WTC11 (cell line): Measurements from ENCODE around the gene HINFP. TPM values are rescaled to one million over a fixed set of nuclear protein-coding genes. Genes with fewer than 3 reads are reported as not detected.

ENCODE experiments used
- ATAC-seq: fragments of 200-7000 bp; cut with Tn5 transposase; 2 replicates; pipeline ENCODE4 v1.10.0; 2021; ENCODE audit warnings: mild to moderate bottlenecking, moderate library complexity
- CTCF ChIA-PET: fragments of 300-600 bp; sonication (Branson Sonifier 250); formaldehyde crosslinking; loops from one replicate; lab custom pipeline; 2021; ENCODE audit warnings: antibody characterized with exemption; lab: Charles Lee
- POLR2A ChIA-PET: fragments of 350-600 bp; sonication (Branson Sonifier 250); formaldehyde crosslinking; loops from one replicate; lab custom pipeline; 2021; ENCODE audit warnings: antibody characterized with exemption; lab: Charles Lee
- DNase-seq: peaks from one replicate; pipeline ENCODE4 v3.0.0; 2021; ENCODE audit warnings: low spot score
- H3K27ac Mint-ChIP-seq: 2 replicates; pipeline ENCODE4 v1.8.0; 2021; ENCODE audit warnings: mixed read lengths
- H3K27me3 Mint-ChIP-seq: 2 replicates; pipeline ENCODE4 v1.8.0; 2021; ENCODE audit warnings: low read depth, mild to moderate bottlenecking, moderate library complexity, mixed read lengths
- H3K36me3 Mint-ChIP-seq: 2 replicates; pipeline ENCODE4 v1.8.0; 2021; ENCODE audit warnings: mixed read lengths
- H3K4me1 Mint-ChIP-seq: 2 replicates; pipeline ENCODE4 v1.8.0; 2022; ENCODE audit warnings: mixed read lengths
- H3K4me3 Mint-ChIP-seq: 2 replicates; pipeline ENCODE4 v1.8.0; 2021; ENCODE audit warnings: mild to moderate bottlenecking, moderate library complexity, mixed read lengths
- H3K9me3 Mint-ChIP-seq: 2 replicates; pipeline ENCODE4 v1.8.0; 2021; ENCODE audit warnings: mixed read lengths
- AFF4 ChIP-seq: sonication (generic); formaldehyde crosslinking; IDR thresholded peaks from 2 replicates; pipeline ENCODE4 v1.8.1; 2023; ENCODE audit warnings: mild to moderate bottlenecking, missing genetic modification reagents, borderline replicate concordance
- ATF2 ChIP-seq: sonication (generic); formaldehyde crosslinking; IDR thresholded peaks from 2 replicates; pipeline ENCODE4 v1.8.1; 2022; ENCODE audit warnings: low read depth, missing genetic modification reagents, borderline replicate concordance
- CDX4 ChIP-seq: fragments of 250-450 bp; sonication (Bioruptor Pico); IDR thresholded peaks from 2 replicates; pipeline ENCODE4 v1.9.0; 2021; ENCODE audit warnings: moderate library complexity, mild to moderate bottlenecking, inconsistent platforms, borderline replicate concordance
- GABPB1 ChIP-seq: sonication (generic); formaldehyde crosslinking; IDR thresholded peaks from 2 replicates; pipeline ENCODE4 v1.8.1; 2023; ENCODE audit warnings: mild to moderate bottlenecking, missing genetic modification reagents
- GRHL2 ChIP-seq: fragments of 250-450 bp; sonication (Bioruptor Pico); IDR thresholded peaks from 2 replicates; pipeline ENCODE4 v1.8.0; 2022; ENCODE audit warnings: mild to moderate bottlenecking, moderate library complexity; ENCODE audit not compliant: insufficient replicate concordance, severe bottlenecking
- MAX ChIP-seq: sonication (generic); formaldehyde crosslinking; IDR thresholded peaks from 2 replicates; pipeline ENCODE4 v1.8.0; 2022; ENCODE audit warnings: mild to moderate bottlenecking, missing genetic modification reagents
- NFE2L1 ChIP-seq: sonication (generic); formaldehyde crosslinking; IDR thresholded peaks from 2 replicates; pipeline ENCODE4 v1.8.1; 2023; ENCODE audit warnings: missing genetic modification reagents
- NR3C1 ChIP-seq: sonication (generic); formaldehyde crosslinking; conservative IDR thresholded peaks from 2 replicates; pipeline ENCODE4 v1.8.1; 2023; ENCODE audit warnings: low read depth, mild to moderate bottlenecking, missing genetic modification reagents
- PRDM15 ChIP-seq: sonication (generic); formaldehyde crosslinking; IDR thresholded peaks from 2 replicates; pipeline ENCODE4 v1.8.0; 2022; ENCODE audit warnings: missing genetic modification reagents
- SMAD4 ChIP-seq: sonication (generic); formaldehyde crosslinking; IDR thresholded peaks from 2 replicates; pipeline ENCODE4 v1.8.0; 2022; ENCODE audit warnings: mild to moderate bottlenecking, missing genetic modification reagents
- STAT6 ChIP-seq: sonication (generic); formaldehyde crosslinking; conservative IDR thresholded peaks from 2 replicates; pipeline ENCODE4 v1.8.1; 2023; ENCODE audit warnings: mild to moderate bottlenecking, low read depth, missing genetic modification reagents, moderate library complexity
- ZBTB43 ChIP-seq: sonication (generic); formaldehyde crosslinking; IDR thresholded peaks from 2 replicates; pipeline ENCODE4 v1.8.1; 2023; ENCODE audit warnings: mild to moderate bottlenecking, missing genetic modification reagents
- ZNF232 ChIP-seq: sonication (generic); formaldehyde crosslinking; IDR thresholded peaks from 2 replicates; pipeline ENCODE4 v1.8.0; 2022; ENCODE audit warnings: mild to moderate bottlenecking, missing genetic modification reagents
- ZNF425 ChIP-seq: fragments of 250-450 bp; sonication (Bioruptor Pico); conservative IDR thresholded peaks from 2 replicates; pipeline ENCODE4 v1.9.0; 2021; ENCODE audit warnings: mild to moderate bottlenecking
- ZNF671 ChIP-seq: fragments of 250-450 bp; sonication (Bioruptor Pico); IDR thresholded peaks from 2 replicates; pipeline ENCODE4 v1.8.0; 2021; ENCODE audit warnings: mild to moderate bottlenecking
- total RNA-seq: library from RNA; stranded (reverse); gene quantifications from 3 replicates; pipeline ENCODE4 v1.2.3, GENCODE V29; 2021

HINFP gene
- total RNA-seq, 1 experiment from 2014 or later = 35.4 TPM

- TF ChIP-seq STAT6 = no peak
- TF ChIP-seq ZNF425 (CRISPR knock-in tag) = no peak
- TF ChIP-seq, all 79 proteins: peak for 0
Measured at GRCh38 chr11:119108146-119108856, 13.1 kb upstream of the HINFP start (continued).

GRCh38 chr11:119108857-119109221 is 12.5 kb upstream of the HINFP start:
- H3K27me3 Mint-ChIP-seq = peaks cover 18% of the 10 kb centered on the region
- DNase-seq (no peak), ATAC-seq (no peak)
- H3K4me3 Mint-ChIP-seq = peak overlapping the region; percentile 74
- no peak overlapping the region for H3K27ac Mint-ChIP-seq
- ChIA-PET CTCF (interaction anchor here (0.9 to 2.9 kb wide), 5 partner anchors 36 to 247 kb away, joined by 3 to 14 read pairs (median 3); partner anchors contain the start of gene CBL), POLR2A (interaction anchor here (1.9 kb wide), 1 partner anchor 13 kb away, joined by 6 read pairs; the partner anchor contains the start of gene HINFP)
- no peaks in the 10 kb centered on the region for H3K9me3 Mint-ChIP-seq
- no peak for TF ChIP-seq GABPB1 (CRISPR knock-in tag)
- no peak for TF ChIP-seq NR3C1 (CRISPR knock-in tag)
- no peak for TF ChIP-seq ZNF232 (CRISPR knock-in tag)
- no peak for TF ChIP-seq AFF4 (CRISPR knock-in tag)
- TF ChIP-seq ZBTB43 (CRISPR knock-in tag) = no peak
- TF ChIP-seq SMAD4 (CRISPR knock-in tag) = no peak
- TF ChIP-seq ZNF671 (CRISPR knock-in tag) = no peak
- no peak for TF ChIP-seq CDX4 (CRISPR knock-in tag)
- no peak for TF ChIP-seq GRHL2
- no peak for TF ChIP-seq NFE2L1
- TF ChIP-seq MAX (CRISPR knock-in tag) = no peak
- no peak for TF ChIP-seq ATF2 (CRISPR knock-in tag)
- TF ChIP-seq PRDM15 (CRISPR knock-in tag) = no peak
- H3K36me3 Mint-ChIP-seq = no peaks in the 10 kb centered on the region
- peaks cover 34% of the 10 kb centered on the region for H3K4me1 Mint-ChIP-seq
